GM18951 (cell line): Measurements from ENCODE around the gene GALNT10.

Experiments used
- POLR2A ChIP-seq: IDR thresholded peaks from 4 replicates; pipeline ENCODE4 v1.6.1; 2011; ENCODE audit warnings: mild to moderate bottlenecking; ENCODE audit not compliant: insufficient read length, insufficient read depth; ENCODE audit errors: extremely low read depth
- in situ Hi-C: fragments of 300-500 bp; cut with MboI; formaldehyde crosslinking; loops from one replicate; pipeline ENCODE4 v1.12.0; 2022; ENCODE audit warnings: low sequenced_read_pairs, mixed read lengths, inconsistent platforms; ENCODE audit not compliant: unreplicated experiment

The GALNT10 gene

GRCh38 chr5:154465169-154465568, 274.6 kb downstream of the GALNT10 start:
- no peak for TF ChIP-seq POLR2A
- in situ Hi-C loops, result loop anchor here (10.0 kb wide), 2 partner anchors 110 to 170 kb away; no protein-coding TSS in a partner anchor

- in situ Hi-C loops, result loop anchor here (10.0 kb wide), 2 partner anchors 109 to 169 kb away; no protein-coding TSS in a partner anchor
- TF ChIP-seq POLR2A, result no peak
Observed at GRCh38 chr5:154466147-154466546, 275.6 kb downstream of the GALNT10 start.

GRCh38 chr5:154466671-154467070, 276.1 kb downstream of the GALNT10 start:
- in situ Hi-C loops, result loop anchor here (10.0 kb wide), 2 partner anchors 108 to 168 kb away; no protein-coding TSS in a partner anchor
- no peak for TF ChIP-seq POLR2A

- in situ Hi-C loops, result loop anchor here (10.0 kb wide), 2 partner anchors 107 to 167 kb away; no protein-coding TSS in a partner anchor
- TF ChIP-seq POLR2A, result no peak
Observed at GRCh38 chr5:154467655-154468354, 277.3 kb downstream of the GALNT10 start.

- in situ Hi-C loops, result loop anchor here (10.0 kb wide), 1 partner anchor 145 kb away; no protein-coding TSS in a partner anchor
- no peak for TF ChIP-seq POLR2A
Observed at GRCh38 chr5:154470137-154470536, 279.6 kb downstream of the GALNT10 start.
